Measurements from ENCODE around the gene DNAH14. TPM values are rescaled to one million over a fixed set of nuclear protein-coding genes. Genes with fewer than 3 reads are reported as not detected.
A peak's percentile ranks its signal among the peaks of the same experiment; 100 is the strongest.

DNAH14 gene
- total and polyA plus RNA-seq, 2 experiments from 2014 or later, result 55.3 to 80.2 TPM

- Histone ChIP-seq H3K4me3 (no peak overlapping the region), H3K27me3 (ENCODE audit: insufficient read depth) (no peaks in the 10 kb centered on the region), H3K27ac (ENCODE audit: low read depth) (no peak overlapping the region), H3K79me2 (replicated peaks; ENCODE audit: insufficient read depth) (no peaks in the 10 kb centered on the region), H3K4me1 (ENCODE audit: insufficient read depth) (no peaks in the 10 kb centered on the region; the same call in 1 of the 2 replicates), H3K9me2 (ENCODE audit: insufficient read depth) (no peaks in the 10 kb centered on the region), H3F3A (replicated peaks; ENCODE audit: low read depth) (no peaks in the 10 kb centered on the region), H4K20me1 (replicated peaks; ENCODE audit: insufficient read depth) (no peaks in the 10 kb centered on the region), H2AFZ (peak overlapping the region; percentile 47), H3K36me3 (ENCODE audit: insufficient read depth) (no peaks in the 10 kb centered on the region), H3K4me2 (no peak overlapping the region)
- Mint-ChIP-seq H3K9me3 (no peaks in the 10 kb centered on the region; the same call in 2 of the 3 replicates), H3K27me3 (ENCODE audit: insufficient read depth, low read depth, poor library complexity) (no peaks in the 10 kb centered on the region), H3K36me3 (ENCODE audit: low read depth) (no peaks in the 10 kb centered on the region), H3K27ac (peak overlapping the region; percentile 37; the same call in 1 of the 2 replicates), H3K4me1 (peaks cover 3% of the 10 kb centered on the region; the same call in 2 of the 3 replicates), H3K4me3 (no peak overlapping the region)
- peak; percentile 21 for DNase-seq (ENCODE audit: low spot score)
- TF ChIP-seq CTCF (conservative IDR thresholded peaks at IDR 0.05; ENCODE audit: low read depth in 2 of 2) (no peak), EZH2phosphoT487 (IDR thresholded peaks at IDR 0.05; ENCODE audit: unreplicated experiment) (no peak), POLR2AphosphoS5 (IDR thresholded peaks at IDR 0.05; ENCODE audit: low read depth) (no peak), EZH2 (IDR thresholded peaks at IDR 0.05; ENCODE audit: low read depth, unreplicated experiment) (no peak), NANOG (IDR thresholded peaks at IDR 0.05; ENCODE audit: borderline replicate concordance) (no peak), CREB1 (CRISPR knock-in tag; IDR thresholded peaks at IDR 0.05; ENCODE audit: low read depth) (no peak)
- no peak; the same call in 2 of the 3 replicates for ATAC-seq
Measured at GRCh38 chr1:225347123-225347683, 417.7 kb downstream of the DNAH14 start.

GRCh38 chr1:225348400-225348799 lies 418.9 kb downstream of the DNAH14 start:
- Histone ChIP-seq H4K20me1 (replicated peaks; ENCODE audit: insufficient read depth) (no peaks in the 10 kb centered on the region), H3K4me2 (no peak overlapping the region), H2AFZ (no peak overlapping the region), H3K27me3 (ENCODE audit: insufficient read depth) (no peaks in the 10 kb centered on the region), H3K36me3 (ENCODE audit: insufficient read depth) (no peaks in the 10 kb centered on the region), H3K4me1 (ENCODE audit: insufficient read depth) (no peaks in the 10 kb centered on the region; the same call in 1 of the 2 replicates), H3K27ac (ENCODE audit: low read depth) (no peak overlapping the region), H3F3A (replicated peaks; ENCODE audit: low read depth) (no peaks in the 10 kb centered on the region), H3K79me2 (replicated peaks; ENCODE audit: insufficient read depth) (no peaks in the 10 kb centered on the region), H3K9me2 (ENCODE audit: insufficient read depth) (no peaks in the 10 kb centered on the region), H3K4me3 (no peak overlapping the region)
- Mint-ChIP-seq H3K27me3 (ENCODE audit: insufficient read depth, low read depth, poor library complexity) (no peaks in the 10 kb centered on the region), H3K4me3 (no peak overlapping the region), H3K9me3 (no peaks in the 10 kb centered on the region; the same call in 2 of the 3 replicates), H3K4me1 (peaks cover 3% of the 10 kb centered on the region; the same call in 2 of the 3 replicates), H3K27ac (no peak overlapping the region), H3K36me3 (ENCODE audit: low read depth) (no peaks in the 10 kb centered on the region)
- DNase-seq (ENCODE audit: low spot score) (no peak), ATAC-seq (no peak)
- TF ChIP-seq ZNF114 (CRISPR knock-in tag; IDR thresholded peaks at IDR 0.05) (no peak), REST (IDR thresholded peaks at IDR 0.05; ENCODE audit: unreplicated experiment) (no peak), POLR2AphosphoS5 (IDR thresholded peaks at IDR 0.05; ENCODE audit: low read depth) (no peak)

All from GM23338 (cell line).